Neutrophil (primary cell): ENCODE data around the gene PRR5L.

Source experiments
- H3K27ac ChIP-seq: fragments of 200-600 bp; sonication (generic); 2 replicates; pipeline ENCODE4 v1.5.1; 2016; ENCODE audit warnings: mild to moderate bottlenecking, moderate library complexity
- H3K27me3 ChIP-seq: fragments of 200-600 bp; sonication (generic); 2 replicates; pipeline ENCODE4 v1.6.0; 2016; ENCODE audit warnings: mild to moderate bottlenecking
- H3K36me3 ChIP-seq: fragments of 200-600 bp; sonication (generic); 2 replicates; pipeline ENCODE4 v1.5.1; 2017
- H3K4me1 ChIP-seq, 2 experiments: fragments of 200-600 bp in 1 of 2; sonication (generic) in 1 of 2; 1 replicate in 1 of 2; 2 replicates in 1 of 2; pipeline versions ENCODE4 v1.5.1 to v1.6.1; 2013 to 2016; ENCODE audit warnings: low read depth in 1 of 2, low read length in 1 of 2, mild to moderate bottlenecking in 1 of 2, moderate library complexity in 1 of 2; ENCODE audit not compliant: control insufficient read depth in 1 of 2, insufficient read depth in 1 of 2
- H3K4me3 ChIP-seq, 2 experiments: fragments of 200-600 bp in 1 of 2; sonication (generic) in 1 of 2; 1 replicate in 1 of 2; 2 replicates in 1 of 2; pipeline ENCODE4 v1.5.1; 2013 to 2016; ENCODE audit warnings: low read depth in 1 of 2, low read length in 1 of 2, mild to moderate bottlenecking in 1 of 2, moderate library complexity in 1 of 2
- H3K9me3 ChIP-seq: fragments of 200-600 bp; sonication (generic); 2 replicates; pipeline ENCODE4 v1.5.1; 2016
- CTCF ChIP-seq: fragments of 200-600 bp; sonication (generic); IDR thresholded peaks from 2 replicates; pipeline ENCODE4 v1.5.1; 2016; ENCODE audit warnings: antibody characterized with exemption

Gene PRR5L

GRCh38 chr11:36295926-36296325, at the start of gene PRR5L:
Gene PRR5L, plus strand, starts transcription at chr11:36296288. Its CDS starts 104,834 bp downstream, at chr11:36401122.
- H3K4me1 ChIP-seq, result peaks cover 0 to 7% of the 10 kb centered on the region in 2 experiments
- H3K27ac ChIP-seq, result no peak within 1 kb of the TSS
- H3K36me3 ChIP-seq, result no peaks in the 10 kb centered on the region
- H3K4me3 ChIP-seq, result no peak within 1 kb of the TSS
- no peaks in the 10 kb centered on the region for H3K9me3 ChIP-seq
- no peaks in the 10 kb centered on the region for H3K27me3 ChIP-seq
- no peak for TF ChIP-seq CTCF

- no peaks in the 10 kb centered on the region for H3K36me3 ChIP-seq
- H3K27me3 ChIP-seq, result peaks cover 48% of the 10 kb centered on the region
- H3K27ac ChIP-seq, result no peak overlapping the region
- no peak overlapping the region for H3K4me3 ChIP-seq
- no peaks in the 10 kb centered on the region for H3K4me1 ChIP-seq
- H3K9me3 ChIP-seq, result no peaks in the 10 kb centered on the region
- no peak for TF ChIP-seq CTCF
Observed at GRCh38 chr11:36247493-36247892, 48.6 kb upstream of the PRR5L start.

GRCh38 chr11:36248436-36248835, 47.7 kb upstream of the PRR5L start:
- Histone ChIP-seq H3K4me3 (no peak overlapping the region), H3K9me3 (no peaks in the 10 kb centered on the region), H3K27me3 (peaks cover 48% of the 10 kb centered on the region), H3K36me3 (no peaks in the 10 kb centered on the region), H3K4me1 (no peaks in the 10 kb centered on the region), H3K27ac (no peak overlapping the region)
- no peak for TF ChIP-seq CTCF

GRCh38 chr11:36249246-36249645, 46.8 kb upstream of the PRR5L start:
- Histone ChIP-seq H3K36me3 (no peaks in the 10 kb centered on the region), H3K27me3 (peaks cover 48% of the 10 kb centered on the region), H3K4me1 (no peaks in the 10 kb centered on the region), H3K27ac (no peak overlapping the region), H3K9me3 (no peaks in the 10 kb centered on the region), H3K4me3 (no peak overlapping the region)
- no peak for TF ChIP-seq CTCF

GRCh38 chr11:36251823-36252222, 44.3 kb upstream of the PRR5L start:
- H3K4me1 ChIP-seq, result no peaks in the 10 kb centered on the region
- TF ChIP-seq CTCF, result no peak
- no peaks in the 10 kb centered on the region for H3K36me3 ChIP-seq
- H3K27ac ChIP-seq, result no peak overlapping the region
- H3K9me3 ChIP-seq, result no peaks in the 10 kb centered on the region
- no peak overlapping the region for H3K4me3 ChIP-seq
- peaks cover 52% of the 10 kb centered on the region for H3K27me3 ChIP-seq

GRCh38 chr11:36253238-36253637, 42.9 kb upstream of the PRR5L start:
- no peak for TF ChIP-seq CTCF
- H3K27me3 ChIP-seq, result peaks cover 52% of the 10 kb centered on the region
- no peak overlapping the region for H3K4me3 ChIP-seq
- no peaks in the 10 kb centered on the region for H3K4me1 ChIP-seq
- no peak overlapping the region for H3K27ac ChIP-seq
- H3K9me3 ChIP-seq, result no peaks in the 10 kb centered on the region
- no peaks in the 10 kb centered on the region for H3K36me3 ChIP-seq
